ENCODE results near the gene RAP2A.

- TF ChIP-seq CTCF (IDR thresholded peaks at IDR 0.05) (no peak), POLR2A (IDR thresholded peaks at IDR 0.05) (no peak), EP300 (IDR thresholded peaks at IDR 0.05; ENCODE audit: low read depth) (no peak)
Observed at GRCh38 chr13:97422118-97423054, 11.6 kb upstream of the RAP2A start.
